BJ (cell line): Measurements from ENCODE around the gene HDGF. TPM values are rescaled to one million over a fixed set of nuclear protein-coding genes. Genes with fewer than 3 reads are reported as not detected.
A peak's percentile ranks its signal among the peaks of the same experiment; 100 is the strongest.

ENCODE experiments used
- CTCF ChIA-PET: fragments of 350-600 bp; formaldehyde crosslinking; extraction: SDS; loops from one replicate; lab custom pipeline; 2021; ENCODE audit warnings: antibody characterized with exemption, inconsistent platforms; lab: Yijun Ruan, JAX
- POLR2A ChIA-PET: fragments of 300-600 bp; sonication (Branson Sonifier 250); formaldehyde crosslinking; extraction: SDS; loops from one replicate; lab custom pipeline; 2021; ENCODE audit warnings: antibody characterized with exemption; lab: Charles Lee
- DNase-seq: peaks from one replicate; pipeline ENCODE4 v3.0.0-alpha.2; 2011; ENCODE audit warnings: low read depth
- H3K27me3 ChIP-seq: 2 replicates; pipeline ENCODE4 v1.6.0; 2011; ENCODE audit warnings: low read length; ENCODE audit not compliant: control insufficient read depth, insufficient read depth
- H3K36me3 ChIP-seq: 2 replicates; pipeline ENCODE4 v1.5.1; 2011; ENCODE audit warnings: low read length; ENCODE audit not compliant: control insufficient read depth, insufficient read depth
- H3K4me3 ChIP-seq: 2 replicates; pipeline ENCODE4 v1.5.1; 2011; ENCODE audit warnings: low read depth, mild to moderate bottlenecking, control low read depth, low read length
- polyA minus RNA-seq: library from RNA; depleted of rRNA, polyadenylated mRNA; stranded (reverse); fragments of >200 nt; gene quantifications from 2 replicates; pipeline ENCODE4 v1.2.3, GENCODE V29; 2011; rRNA and poly(A)+ RNA removed
- polyA plus RNA-seq: library from polyadenylated mRNA; depleted of rRNA; stranded (reverse); fragments of >200 nt; gene quantifications from 2 replicates; pipeline ENCODE4 v1.2.3, GENCODE V29; 2011; rRNA removed
- TF ChIP-seq, protein P1 (sequence below): IDR thresholded peaks from 2 replicates; pipeline ENCODE4 v1.5.1; 2011; ENCODE audit warnings: low read depth, mild to moderate bottlenecking, control low read depth, inconsistent platforms, low read length, moderate library complexity; ENCODE audit not compliant: insufficient read depth

HDGF gene
- polyA plus RNA-seq (179 and 180 TPM in 2 replicates), polyA minus RNA-seq (74.3 and 87.1 TPM in 2 replicates)

DNA sequence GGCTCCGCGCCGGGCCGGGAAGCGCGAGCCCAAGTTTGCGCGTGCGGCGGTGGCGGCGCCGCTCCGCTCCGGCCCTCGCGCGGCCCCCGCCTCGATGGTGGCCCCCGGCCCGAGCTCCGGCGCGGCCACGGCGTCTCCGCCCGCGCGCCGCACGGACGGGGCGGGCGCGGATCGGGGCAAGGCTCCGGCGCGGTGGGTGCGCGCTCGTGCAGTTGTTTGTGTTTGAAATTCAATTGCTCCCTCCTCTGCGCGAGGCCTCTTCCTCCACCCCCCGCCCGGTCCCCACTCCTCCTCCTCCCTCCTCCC, at the start of gene HDGF:
HDGF (minus strand) TSS at position 225 of the 306 bp plus-strand sequence. CDS start 246 bp downstream, outside the sequence.
- TF ChIP-seq, protein P1, sequence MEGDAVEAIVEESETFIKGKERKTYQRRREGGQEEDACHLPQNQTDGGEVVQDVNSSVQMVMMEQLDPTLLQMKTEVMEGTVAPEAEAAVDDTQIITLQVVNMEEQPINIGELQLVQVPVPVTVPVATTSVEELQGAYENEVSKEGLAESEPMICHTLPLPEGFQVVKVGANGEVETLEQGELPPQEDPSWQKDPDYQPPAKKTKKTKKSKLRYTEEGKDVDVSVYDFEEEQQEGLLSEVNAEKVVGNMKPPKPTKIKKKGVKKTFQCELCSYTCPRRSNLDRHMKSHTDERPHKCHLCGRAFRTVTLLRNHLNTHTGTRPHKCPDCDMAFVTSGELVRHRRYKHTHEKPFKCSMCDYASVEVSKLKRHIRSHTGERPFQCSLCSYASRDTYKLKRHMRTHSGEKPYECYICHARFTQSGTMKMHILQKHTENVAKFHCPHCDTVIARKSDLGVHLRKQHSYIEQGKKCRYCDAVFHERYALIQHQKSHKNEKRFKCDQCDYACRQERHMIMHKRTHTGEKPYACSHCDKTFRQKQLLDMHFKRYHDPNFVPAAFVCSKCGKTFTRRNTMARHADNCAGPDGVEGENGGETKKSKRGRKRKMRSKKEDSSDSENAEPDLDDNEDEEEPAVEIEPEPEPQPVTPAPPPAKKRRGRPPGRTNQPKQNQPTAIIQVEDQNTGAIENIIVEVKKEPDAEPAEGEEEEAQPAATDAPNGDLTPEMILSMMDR = no peak
- no peaks in the 10 kb centered on the region for H3K27me3 ChIP-seq
- H3K4me3 ChIP-seq = peak within 1 kb of the TSS; percentile 79
- H3K36me3 ChIP-seq = no peaks in the 10 kb centered on the region; the same call in 1 of the 2 replicates
- ChIA-PET POLR2A (interaction anchor here (2.1 kb wide), 1 partner anchor 11 kb away, joined by 10 read pairs; the partner anchor contains the start of gene MRPL24), CTCF (interaction anchor here (1.6 to 2.1 kb wide), 3 partner anchors 11 to 108 kb away, joined by 5 to 7 read pairs (median 7); partner anchors contain the start of gene MRPL24)
- DNase-seq = no peak

GRCh38 chr1:156797212-156797871, 45.9 kb upstream of the HDGF start:
- no peak overlapping the region for H3K4me3 ChIP-seq
- no peaks in the 10 kb centered on the region for H3K27me3 ChIP-seq
- no peak for DNase-seq
- peaks cover 17% of the 10 kb centered on the region for H3K36me3 ChIP-seq
- ChIA-PET CTCF (interaction anchor here (0.6 to 13.6 kb wide), 24 partner anchors 8 to 137 kb away, joined by 3 to 290 read pairs (median 4); partner anchors contain the start of genes INSRR, ISG20L2, METTL25B and NTRK1), POLR2A (no interaction called here)
- TF ChIP-seq, protein P1 = peak; percentile 85

GRCh38 chr1:156796340-156797097, 45.0 kb upstream of the HDGF start:
- Histone ChIP-seq H3K4me3 (no peak overlapping the region), H3K36me3 (peaks cover 21% of the 10 kb centered on the region), H3K27me3 (no peaks in the 10 kb centered on the region)
- ChIA-PET POLR2A (no interaction called here), CTCF (interaction anchor here (0.9 to 13.6 kb wide), 18 partner anchors 10 to 136 kb away, joined by 3 to 290 read pairs (median 5); partner anchors contain the start of genes INSRR, ISG20L2, METTL25B and NTRK1)
- TF ChIP-seq, protein P1 = no peak
- DNase-seq = no peak

- Histone ChIP-seq H3K4me3 (no peak overlapping the region), H3K27me3 (no peaks in the 10 kb centered on the region), H3K36me3 (peaks cover 27% of the 10 kb centered on the region)
- TF ChIP-seq, protein P1 = no peak
- no peak for DNase-seq
- CTCF ChIA-PET = interaction anchor here (0.6 to 13.6 kb wide), 13 partner anchors 12 to 135 kb away, joined by 3 to 290 read pairs (median 15); partner anchors contain the start of genes INSRR, ISG20L2, METTL25B and NTRK1
- POLR2A ChIA-PET = no interaction called here
These were observed 44.3 kb upstream of the HDGF start for GRCh38 chr1:156795787-156796186.

DNA sequence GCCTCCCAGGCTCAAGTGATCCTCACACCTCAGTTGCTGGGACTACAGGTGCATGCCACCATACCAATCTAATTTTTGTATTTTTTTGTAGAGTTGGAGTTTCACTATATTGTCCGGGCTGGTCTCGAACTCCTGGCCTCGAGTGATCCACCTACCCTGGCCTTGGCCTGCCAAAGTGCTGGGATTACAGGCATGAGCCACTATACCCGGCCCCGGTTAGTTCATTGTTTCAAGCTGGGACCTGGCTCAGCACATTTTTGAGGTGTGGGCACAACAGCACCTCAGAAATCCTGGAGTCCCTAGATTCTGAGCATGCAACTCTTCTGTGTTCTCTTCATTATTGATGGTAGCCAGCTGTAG, 43.9 kb upstream of the HDGF start:
- no peak overlapping the region for H3K4me3 ChIP-seq
- DNase-seq = no peak
- H3K36me3 ChIP-seq = peaks cover 27% of the 10 kb centered on the region
- CTCF ChIA-PET = interaction anchor here (0.6 to 13.6 kb wide), 11 partner anchors 12 to 131 kb away, joined by 3 to 290 read pairs (median 26); partner anchors contain the start of genes INSRR, ISG20L2, METTL25B and NTRK1
- no peaks in the 10 kb centered on the region for H3K27me3 ChIP-seq
- POLR2A ChIA-PET = no interaction called here
- TF ChIP-seq, protein P1 = no peak
